HG02642 (cell line): Measurements from ENCODE around the gene CD27.

Experiments
- ATAC-seq: cut with Tn5 transposase; IDR thresholded peaks from one replicate; pipeline ENCODE4 v1.9.1; 2021; ENCODE audit warnings: mild to moderate bottlenecking; ENCODE audit not compliant: unreplicated experiment, poor library complexity

The CD27 gene

GRCh38 chr12:6432991-6433390, 11.8 kb upstream of the CD27 start:
- no peak for ATAC-seq

GRCh38 chr12:6434205-6435140, 10.3 kb upstream of the CD27 start:
- no peak for ATAC-seq

- ATAC-seq: no peak
These were observed 8.6 kb upstream of the CD27 start for GRCh38 chr12:6435961-6436715.

GRCh38 chr12:6437586-6437985, 7.2 kb upstream of the CD27 start:
- no peak for ATAC-seq

- ATAC-seq: no peak
These were observed 6.4 kb upstream of the CD27 start for GRCh38 chr12:6438345-6438744.

GRCh38 chr12:6440391-6440790, 4.4 kb upstream of the CD27 start:
- ATAC-seq: no peak

GRCh38 chr12:6442836-6443235, 1.9 kb upstream of the CD27 start:
- ATAC-seq: no peak

- ATAC-seq: no peak
These were observed 1.3 kb upstream of the CD27 start for GRCh38 chr12:6443361-6443983.

GRCh38 chr12:6444031-6444430, 724 bp upstream of the CD27 start:
- no peak for ATAC-seq

- ATAC-seq: no peak
These were observed 5.5 kb downstream of the CD27 start for GRCh38 chr12:6450091-6450868.

GRCh38 chr12:6450869-6451347, 6.2 kb downstream of the CD27 start:
- ATAC-seq: peak; percentile 8

- peak; percentile 64 for ATAC-seq
These were observed 6.8 kb downstream of the CD27 start, which contains the start of gene TAPBPL for GRCh38 chr12:6451348-6452244. Gene TAPBPL (plus strand): TSS chr12:6452042. CDS start chr12:6452249, 207 bp downstream.

- ATAC-seq: peak; percentile 10
These were observed 7.6 kb downstream of the CD27 start for GRCh38 chr12:6452245-6452943.

- ATAC-seq: no peak
These were observed 8.3 kb downstream of the CD27 start for GRCh38 chr12:6452944-6453630.

- no peak for ATAC-seq
These were observed 12.6 kb downstream of the CD27 start for GRCh38 chr12:6457220-6457945.

GRCh38 chr12:6458281-6459003, 13.7 kb downstream of the CD27 start:
- no peak for ATAC-seq

GRCh38 chr12:6459004-6459337, 14.2 kb downstream of the CD27 start:
- no peak for ATAC-seq
